DMS153 treated with DMSO at 0.1 percent for 48 hours (cell line): Measurements from ENCODE around the gene PRR3.

Experiments used
- DNase-seq: peaks from one replicate; lab custom pipeline; 2025; ENCODE audit not compliant: unreplicated experiment; lab: John Stamatoyannopoulos, UW

PRR3 gene

DNA sequence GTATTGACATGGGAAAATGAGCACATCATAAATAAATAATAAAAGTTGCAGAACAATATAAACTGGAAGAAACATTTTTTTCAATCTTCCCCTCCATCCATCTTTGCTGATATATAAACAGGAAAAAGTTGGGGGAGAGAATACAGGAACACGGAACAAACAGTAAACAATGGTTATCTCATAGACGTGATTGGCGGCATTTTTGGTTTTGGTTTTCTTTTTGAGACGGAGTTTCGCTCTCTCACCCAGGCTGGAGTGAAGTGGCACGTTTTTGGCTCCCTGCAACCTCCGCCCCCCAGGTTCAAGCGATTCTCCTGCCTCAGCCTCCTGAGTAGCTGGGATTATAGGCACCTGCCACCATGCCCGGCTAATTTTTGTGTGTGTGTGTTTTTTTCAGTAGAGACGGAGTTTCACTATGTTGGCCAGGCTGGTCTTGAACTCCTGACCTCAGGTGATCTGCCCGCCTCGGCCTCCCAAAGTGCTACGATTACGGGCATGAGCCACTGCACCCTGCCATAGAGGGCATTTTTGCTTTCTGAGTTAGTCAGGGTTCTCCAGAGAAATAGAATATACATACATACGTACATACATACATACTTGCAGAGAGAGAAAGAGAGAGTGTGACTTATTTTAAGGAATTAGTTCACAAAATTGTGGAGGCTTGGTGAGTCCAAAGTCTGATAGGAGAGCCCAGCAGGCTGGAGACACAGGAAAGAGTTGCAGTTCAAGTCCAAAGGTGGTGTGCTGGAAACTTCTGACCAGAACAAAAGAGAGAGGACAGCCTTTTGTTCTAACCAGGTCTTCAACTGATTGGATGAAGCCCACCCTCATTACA is 23.4 kb upstream of the PRR3 start:
- DNase-seq, result no peak

DNA sequence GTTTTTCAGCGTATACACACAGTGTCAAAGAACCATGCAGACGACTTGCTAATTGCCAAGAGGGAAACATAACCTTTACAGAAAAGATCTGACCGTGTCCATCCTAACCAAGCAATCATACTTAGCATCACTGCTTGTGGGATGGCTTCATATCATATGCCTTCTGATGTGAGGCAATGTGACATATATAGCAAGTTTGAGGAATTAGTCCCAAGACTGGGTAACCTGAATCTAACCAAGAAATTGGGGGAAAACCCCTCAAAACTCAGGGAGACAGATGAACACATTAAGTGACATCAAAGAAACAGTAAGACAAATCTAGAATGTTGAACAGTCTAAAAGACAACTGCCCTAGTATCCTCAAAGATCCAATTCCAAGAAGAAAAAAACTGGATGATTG is 19.2 kb upstream of the PRR3 start:
- no peak for DNase-seq

DNA sequence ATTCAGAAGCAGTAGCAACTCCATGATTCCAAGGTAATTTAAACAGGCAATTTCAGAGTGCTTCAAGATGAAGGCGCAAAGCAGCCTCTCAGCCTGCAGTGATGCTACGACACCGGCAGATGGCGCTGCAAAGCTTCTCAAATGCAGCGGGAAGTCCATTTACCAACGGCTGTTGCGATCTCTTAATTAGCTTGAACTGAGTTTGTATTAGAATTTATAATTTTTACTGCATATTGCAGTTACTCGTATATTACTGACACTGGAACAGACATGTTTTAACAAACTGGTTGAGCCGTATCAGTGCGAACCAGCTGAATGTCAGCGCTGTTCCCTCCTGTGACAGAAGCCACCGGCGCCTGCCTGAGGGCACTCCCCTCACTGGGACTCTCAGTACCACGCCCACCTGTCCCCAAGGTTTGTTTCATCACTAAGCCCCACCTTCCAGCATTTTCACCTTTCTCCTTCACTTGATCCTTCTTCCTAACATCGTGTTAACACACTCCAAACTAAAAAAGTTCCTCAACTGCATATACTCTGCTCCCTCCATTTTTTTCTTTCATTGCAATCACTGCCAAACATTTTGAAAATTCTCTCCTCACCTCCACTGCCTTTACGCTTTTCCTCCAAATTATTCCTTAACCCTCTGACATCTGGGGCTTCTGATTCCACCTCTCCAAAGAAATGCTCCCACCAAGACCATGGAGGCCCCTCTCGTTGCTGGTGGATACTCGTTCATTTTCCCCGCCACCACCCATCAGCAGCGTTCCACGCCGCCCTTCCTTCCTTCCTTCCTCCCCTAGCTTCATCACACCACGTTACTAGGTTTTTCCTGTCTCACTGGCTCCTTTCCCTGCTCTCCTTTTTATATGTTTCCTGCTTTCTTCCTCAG is 15.3 kb upstream of the PRR3 start:
- peak; percentile 87 for DNase-seq

DNA sequence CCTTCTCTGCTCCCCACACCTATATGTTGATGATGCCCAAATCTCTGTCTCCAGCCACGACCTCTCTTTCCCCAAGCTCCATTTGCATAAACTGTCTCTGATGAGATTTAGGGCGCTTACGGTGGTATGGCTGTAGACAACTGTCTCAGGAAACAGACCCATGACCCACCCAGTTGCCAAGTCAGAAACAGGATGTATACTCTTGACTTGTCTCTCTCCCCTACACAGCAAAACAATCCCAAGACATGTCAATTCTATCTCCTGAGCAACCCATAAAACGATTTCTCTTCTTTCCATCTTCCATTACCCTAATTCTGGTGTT is 14.7 kb upstream of the PRR3 start:
- DNase-seq, result no peak

DNA sequence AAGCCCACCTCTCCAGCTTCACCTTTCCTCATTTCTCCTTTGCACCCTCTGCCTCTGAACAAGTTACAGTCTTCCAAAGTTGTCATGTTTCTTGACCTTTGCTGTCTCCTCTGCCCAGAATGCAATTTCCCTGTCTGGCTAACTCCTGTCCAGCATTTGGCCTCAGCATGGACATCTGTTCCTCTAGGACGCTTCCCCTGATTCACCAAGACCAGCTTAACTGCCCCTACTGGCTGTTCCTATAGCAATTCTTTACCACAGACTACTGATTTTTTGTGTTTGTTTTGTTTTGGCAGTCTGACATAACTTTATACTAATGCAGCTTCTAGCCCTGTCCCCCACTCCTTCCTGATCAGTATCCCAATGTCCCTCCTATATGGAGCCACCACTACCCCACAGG is 14.2 kb upstream of the PRR3 start:
- DNase-seq, result no peak

DNA sequence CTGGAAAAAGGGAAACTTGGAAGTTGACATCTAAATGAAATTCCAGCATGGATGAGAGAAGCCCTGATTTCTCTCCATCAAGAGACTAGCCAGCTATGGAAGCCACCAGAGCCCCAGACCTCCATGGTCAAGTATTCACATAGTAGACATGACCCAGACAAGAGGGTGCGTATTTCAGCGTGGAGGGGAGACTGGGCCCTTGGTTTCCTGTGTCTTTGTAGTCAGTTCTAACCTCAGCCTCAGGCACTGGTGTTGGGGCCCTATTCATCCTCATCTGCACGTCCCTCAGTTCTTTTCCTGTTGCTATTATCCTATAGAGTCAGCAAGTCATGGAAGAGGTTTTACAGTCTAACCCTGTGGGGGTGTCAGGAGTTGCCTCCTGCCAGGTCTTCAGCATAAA is 13.3 kb upstream of the PRR3 start:
- no peak for DNase-seq

DNA sequence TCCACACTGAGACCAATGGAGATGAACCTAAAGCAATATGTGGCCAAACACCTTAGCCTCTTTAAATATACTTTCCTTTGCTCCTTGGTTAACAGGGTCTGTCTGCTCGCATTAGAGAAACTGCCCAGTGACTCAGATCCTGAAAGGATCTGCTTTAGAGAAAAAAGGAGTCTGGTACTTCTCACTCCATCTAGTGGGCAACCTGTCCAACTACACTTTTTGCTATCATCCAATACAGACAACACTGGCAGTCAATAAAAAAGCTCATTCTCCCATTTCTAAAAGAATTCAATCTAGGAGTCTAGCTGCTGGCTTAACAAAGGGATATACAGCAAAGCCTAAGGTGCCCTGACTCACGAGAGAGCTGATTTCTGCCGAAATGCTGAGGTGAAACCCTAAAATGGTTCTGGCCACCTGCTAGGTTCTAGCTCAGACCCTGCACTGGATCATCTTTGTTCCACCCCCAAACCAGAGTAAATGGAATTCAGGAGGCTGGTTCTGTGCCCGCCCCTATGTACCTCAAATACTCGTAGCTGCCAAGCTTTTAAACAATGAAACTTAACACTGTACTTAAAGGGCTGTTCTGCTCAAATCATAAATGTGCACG is 12.3 kb upstream of the PRR3 start:
- peak; percentile 31 for DNase-seq

DNA sequence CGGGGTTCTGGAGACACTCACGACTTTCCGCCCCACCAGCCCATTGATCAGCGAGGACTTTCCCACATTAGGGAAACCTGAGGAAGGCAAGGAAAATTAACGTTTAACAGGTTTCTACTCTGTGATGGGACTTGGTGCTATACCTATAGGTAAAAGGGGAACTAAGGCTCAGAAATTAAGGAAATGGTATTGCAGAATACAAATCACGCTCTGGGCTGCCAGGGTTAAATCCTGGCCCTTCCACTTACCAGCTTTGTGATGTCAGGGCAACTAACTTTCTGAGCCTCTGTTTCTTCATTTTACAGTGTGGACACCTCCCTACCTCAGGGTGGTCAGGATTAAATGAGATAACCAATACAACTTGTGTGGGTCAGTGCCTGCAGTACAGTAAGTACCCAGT is 9.6 kb upstream of the PRR3 start:
- DNase-seq, result no peak

DNA sequence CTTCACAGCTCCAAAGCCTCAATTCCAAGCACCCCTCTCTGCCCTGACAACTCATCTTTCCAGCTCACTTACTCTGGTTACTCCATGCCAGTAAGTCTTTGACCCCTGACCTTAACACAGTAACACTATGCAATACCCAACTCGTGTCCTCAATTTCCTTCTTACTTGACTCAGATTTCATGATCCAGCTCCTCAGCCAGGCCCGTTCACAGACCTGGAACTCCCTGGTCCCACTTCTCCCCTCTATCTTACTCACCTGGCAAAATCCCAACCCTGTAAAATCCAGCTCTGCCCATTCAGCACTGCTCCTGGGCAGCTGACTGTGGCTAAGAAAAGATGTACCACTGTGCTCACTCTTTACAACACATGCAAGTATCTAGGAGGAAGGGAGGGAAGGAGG is 8.7 kb upstream of the PRR3 start:
- no peak for DNase-seq

DNA sequence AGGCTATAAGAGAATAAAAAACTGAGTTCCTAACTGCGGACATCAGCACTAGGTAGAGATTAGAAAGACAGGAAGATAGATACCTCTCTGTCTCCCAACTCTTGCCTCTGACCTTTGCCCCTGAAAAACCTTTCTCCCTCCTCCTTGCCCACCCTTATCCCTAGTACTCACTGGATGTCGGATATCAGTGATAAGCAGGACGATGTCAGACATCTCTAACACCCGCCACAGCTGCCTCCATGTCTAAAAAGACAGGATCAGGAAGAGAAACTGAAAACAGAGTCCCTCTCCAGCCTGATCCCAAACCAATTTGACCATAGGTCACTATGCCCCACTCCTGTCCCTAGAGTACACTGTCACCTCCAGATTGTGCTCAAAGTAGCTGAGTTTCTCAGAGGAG is 2.7 kb upstream of the PRR3 start:
- DNase-seq, result no peak

DNA sequence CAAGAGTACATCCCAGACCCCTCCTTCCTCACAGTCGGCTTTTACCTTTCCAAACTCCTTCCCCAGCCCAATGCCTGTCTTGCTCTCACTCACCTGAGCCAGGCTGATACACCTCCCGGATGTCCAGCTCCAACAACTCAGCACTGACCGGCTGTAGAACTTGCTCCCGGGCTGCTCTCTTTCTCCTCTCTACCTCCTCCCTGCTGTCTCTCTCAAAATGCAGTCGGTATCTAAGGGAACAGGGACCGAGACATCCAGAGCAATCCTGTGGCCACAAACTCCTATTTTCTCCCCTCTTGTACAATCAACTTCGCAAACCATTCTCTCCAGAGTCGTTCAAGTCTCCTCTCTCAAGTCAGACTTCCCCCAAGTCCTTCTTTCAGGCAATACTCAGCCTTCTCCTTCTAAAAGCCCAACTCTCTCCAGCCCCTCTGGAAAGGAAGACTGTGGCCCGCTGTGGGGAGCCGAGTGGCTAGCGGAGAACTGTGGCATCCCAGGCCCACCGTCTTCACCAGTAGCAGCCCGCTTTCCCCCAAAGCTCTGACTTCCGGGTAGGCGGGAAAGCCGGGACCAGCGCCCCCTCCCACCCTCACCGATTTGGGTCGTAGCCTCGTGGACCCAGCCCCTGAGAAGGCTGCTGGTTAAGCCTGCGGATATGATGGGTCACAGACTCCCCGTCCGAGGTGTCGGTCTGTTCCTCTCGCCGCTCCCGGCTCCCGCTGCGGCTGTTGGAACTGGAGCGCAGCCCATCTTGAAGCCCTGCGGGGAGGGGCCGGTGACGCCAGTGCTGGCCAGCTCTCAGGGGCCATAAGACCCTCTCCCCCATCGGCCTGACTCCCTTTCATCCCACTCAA is 1.9 kb upstream of the PRR3 start:
- DNase-seq, result no peak

DNA sequence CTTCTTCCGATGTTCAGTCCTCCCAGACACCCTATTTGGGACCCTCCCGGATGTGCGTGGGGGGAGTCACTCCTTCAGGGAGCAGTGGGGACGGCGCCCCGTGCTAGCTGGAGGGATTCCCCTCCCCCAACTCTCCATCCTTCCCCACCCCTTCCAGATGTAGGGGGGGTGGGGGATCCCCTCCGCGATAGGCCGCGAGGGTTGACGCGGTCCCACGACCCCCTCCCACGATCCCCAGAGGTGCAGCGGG is 1.4 kb upstream of the PRR3 start:
- DNase-seq, result no peak

DNA sequence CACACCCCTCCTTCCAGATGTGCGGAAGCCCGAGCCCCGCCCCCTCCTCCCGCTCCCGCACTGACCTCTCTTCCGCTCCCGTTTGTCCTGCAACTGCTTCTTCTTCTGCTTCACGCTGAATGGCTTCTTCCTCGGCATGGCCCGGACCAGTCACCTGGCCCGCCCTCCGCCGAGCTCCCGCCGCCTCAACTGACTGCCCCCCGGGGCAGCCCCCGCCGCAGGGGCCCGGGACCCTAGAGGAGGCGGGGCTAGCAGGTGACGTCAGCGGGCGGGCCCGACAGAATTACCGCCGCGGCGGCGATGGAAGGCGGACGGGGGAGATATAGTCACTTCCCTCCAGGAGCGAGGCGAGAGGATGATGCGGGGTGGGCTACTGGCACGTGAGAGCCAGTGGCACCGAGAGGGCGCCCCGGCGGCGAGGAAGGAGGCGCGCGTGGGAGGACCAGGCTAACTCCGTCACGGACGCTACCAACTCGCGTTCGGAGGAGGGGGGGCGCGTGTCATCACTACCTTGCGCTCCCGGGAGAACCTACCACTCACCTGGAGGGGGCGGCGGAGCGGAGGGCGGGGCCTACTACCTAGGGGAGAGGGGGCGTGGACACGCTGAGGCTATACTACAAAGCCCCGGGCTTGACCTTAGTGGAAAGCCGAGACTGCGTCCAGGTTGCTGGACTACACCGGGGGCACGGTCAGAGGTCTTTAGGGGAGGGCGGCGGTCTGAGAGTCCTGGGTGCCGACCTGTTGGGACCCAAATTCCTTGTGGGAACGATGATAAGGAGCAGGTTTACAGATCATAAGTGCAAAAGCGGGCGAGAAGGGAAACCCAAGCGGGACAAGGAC is 809 bp upstream of the PRR3 start, which contains the start of gene GNL1:
Gene GNL1, minus strand, starts transcription at position 424 of the 840 bp plus-strand sequence. Its CDS starts 286 bp downstream, at position 138.
- peak; percentile 89 for DNase-seq

DNA sequence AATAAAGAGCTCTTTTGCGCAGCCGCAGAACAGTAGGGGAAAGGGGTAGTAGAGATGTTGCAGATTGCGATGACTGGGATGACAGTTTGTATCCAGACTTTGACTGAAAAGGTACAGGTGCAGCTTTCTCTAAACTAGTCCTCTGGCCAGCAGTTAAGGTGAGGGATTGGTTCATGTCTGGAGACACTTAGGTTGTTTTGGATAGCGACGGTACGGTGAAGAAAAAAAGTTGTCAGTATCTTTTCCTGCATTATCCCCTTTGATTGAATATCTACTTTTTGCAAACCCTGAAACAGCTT is 537 bp downstream of the PRR3 start:
- DNase-seq, result no peak

DNA sequence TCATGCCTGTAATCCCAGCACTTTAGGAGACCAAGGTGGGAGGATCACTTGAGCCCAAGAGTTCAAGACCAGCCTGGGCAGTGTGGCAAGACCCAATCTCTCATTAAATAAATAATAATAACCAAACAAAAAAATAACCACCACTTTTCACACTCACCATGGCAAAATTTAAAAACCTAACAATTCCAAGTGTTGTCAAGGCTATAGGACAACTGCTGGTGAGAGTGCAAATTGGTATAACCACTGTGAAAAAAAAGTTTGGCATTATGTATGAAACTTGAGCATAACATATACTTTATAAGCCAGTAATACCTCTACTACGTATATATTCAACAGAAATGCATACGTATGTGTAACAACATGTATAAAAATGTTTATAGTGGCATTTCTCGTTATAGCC is 3.8 kb downstream of the PRR3 start:
- no peak for DNase-seq

DNA sequence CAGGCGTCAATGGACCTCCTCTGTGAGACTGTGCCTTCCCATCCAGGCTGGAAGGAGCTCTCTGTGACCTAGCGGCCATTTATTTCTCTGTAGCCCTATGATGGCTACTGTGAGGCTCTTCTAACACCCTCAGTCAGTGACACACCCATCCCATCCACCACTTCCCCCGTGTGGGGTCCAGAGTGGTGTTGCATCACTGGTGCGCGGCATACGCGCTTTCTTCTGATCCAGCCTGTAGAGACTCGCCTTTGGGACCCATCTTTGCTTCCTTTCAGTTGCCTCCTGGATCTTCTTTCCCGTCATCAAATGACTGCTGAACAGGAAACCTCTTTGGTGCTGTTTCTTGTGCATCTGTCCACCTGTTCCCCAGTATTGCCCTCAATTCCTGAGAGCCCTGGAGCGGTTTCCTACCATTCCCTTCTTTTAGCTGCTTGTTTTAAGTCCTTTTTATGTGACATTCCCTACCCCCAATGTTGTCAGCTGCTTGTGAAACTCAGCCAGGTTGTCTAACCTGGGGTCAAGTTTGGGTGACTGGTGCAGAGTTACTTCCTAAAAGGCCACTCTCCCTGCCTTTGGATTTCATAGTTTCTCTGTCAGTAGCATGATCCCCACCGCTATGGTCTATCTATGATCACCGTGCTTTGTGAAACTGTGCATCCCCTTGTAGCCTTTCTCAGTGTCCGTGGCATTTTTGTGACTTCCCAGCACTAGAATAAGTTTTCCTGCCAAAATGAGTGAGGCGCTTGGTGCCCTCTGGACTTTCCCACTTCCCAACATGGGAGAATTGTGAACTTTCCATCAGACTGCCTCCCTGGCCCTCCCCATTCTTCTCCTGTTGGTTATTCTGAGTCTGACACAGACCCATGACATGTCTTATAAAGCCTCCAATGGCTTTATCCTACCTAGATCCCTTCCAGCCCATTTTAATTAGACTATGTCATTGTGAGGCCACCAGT is 5.7 kb downstream of the PRR3 start:
- DNase-seq, result no peak

DNA sequence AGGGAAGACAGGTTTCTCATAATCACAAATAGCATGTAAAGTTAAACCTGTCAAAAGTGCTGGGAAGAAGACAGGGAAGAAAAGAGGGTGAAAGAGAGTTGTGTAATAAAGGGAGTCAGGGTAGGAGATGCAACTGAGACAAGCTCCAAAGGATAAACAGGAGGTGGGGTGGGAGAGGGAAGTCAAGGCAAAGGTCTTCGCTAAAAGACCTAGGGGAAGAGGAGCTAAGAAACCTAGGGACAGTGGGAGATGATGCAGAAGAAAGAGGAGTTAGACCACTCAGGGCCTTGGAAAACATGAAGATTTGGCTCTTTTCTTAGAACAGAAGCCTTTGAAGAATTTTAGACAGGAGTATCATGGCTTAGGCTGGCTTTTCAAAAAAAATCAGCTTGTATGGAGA is 7.0 kb downstream of the PRR3 start:
- no peak for DNase-seq

DNA sequence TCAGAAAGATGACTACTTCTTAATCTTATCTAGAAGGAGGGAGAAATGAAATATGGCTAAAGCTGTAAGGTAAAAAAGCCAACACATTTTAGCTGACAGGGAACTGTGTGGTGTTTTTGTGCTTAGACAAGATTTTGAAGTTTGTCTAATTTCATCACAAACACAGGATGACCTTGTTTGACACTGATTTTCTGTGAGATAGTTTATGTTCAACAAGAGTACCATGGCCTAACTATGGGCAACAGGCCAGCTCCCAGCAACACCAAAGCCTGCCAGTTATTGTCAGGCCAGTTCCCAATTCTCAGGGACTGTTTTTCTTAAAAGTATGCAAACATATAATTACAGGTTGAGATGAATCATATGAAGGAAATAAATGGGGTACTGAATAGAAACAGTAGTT is 8.7 kb downstream of the PRR3 start:
- DNase-seq, result no peak

DNA sequence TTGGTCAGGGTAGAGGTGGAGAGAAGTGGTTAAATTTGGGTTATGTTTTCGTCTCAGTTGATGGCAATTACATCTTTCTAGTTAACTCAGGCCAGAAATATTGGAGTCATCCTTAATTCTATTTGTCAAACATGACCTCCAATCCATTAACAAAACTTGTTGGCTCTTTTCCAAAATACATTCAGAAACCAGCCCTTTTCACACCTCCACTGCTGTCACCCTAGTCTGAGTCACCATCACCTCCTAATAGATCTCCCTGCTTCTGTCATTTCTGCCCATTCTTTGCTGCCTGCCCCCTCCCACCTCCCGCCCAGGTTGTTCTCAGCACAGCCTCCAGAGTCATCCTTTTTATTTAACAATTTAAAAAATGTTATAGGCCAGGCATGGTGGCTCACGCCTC is 11.2 kb downstream of the PRR3 start:
- no peak for DNase-seq

DNA sequence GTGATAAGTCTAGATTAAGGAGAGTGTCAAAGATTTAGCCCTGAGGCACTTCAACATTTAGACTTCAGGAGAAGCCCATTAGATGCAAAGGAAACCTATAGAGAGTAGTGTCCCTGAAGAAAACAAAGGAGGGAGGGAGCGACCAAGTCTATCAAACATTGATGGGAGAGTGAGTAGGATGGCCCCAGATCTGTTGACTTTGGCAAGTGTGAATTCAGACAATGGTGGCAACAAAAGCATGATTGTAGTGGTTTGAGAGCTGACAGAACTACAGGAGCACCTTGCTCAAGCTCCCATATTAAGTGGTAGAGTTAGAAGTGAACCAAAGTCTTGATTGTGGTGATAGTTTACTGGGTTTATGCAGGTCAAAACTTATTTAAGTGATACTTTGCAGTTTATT is 13.2 kb downstream of the PRR3 start:
- no peak for DNase-seq
